DMS 273 treated with DMSO at 0.1 percent for 48 hours (cell line): ENCODE results near the gene TRIM28.

Experiments used
- DNase-seq: peaks from one replicate; lab custom pipeline; 2025; lab: John Stamatoyannopoulos, UW

TRIM28 gene

DNA sequence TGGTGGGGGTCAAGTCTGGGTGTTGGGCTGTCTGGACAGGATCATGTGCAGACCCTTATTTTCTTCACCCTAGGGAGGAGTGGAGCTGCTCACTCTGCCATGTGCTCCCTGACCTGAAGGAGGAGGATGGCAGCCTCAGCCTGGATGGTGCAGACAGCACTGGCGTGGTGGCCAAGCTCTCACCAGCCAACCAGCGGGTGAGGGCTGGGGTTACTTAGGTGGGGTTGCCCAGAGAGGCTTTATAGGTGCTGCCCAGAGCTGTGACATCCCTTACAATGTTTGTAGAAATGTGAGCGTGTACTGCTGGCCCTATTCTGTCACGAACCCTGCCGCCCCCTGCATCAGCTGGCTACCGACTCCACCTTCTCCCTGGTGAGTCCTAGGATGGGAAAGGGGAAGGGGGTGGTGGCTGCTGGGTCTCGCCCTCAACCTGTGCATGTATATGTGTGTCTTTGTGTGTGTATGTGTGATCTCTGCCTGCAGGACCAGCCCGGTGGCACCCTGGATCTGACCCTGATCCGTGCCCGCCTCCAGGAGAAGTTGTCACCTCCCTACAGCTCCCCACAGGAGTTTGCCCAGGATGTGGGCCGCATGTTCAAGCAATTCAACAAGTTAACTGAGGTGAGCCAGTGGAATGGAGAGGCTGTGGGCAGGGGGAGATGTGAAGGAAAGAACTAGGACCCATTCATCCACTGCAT lies 5.9 kb downstream of the TRIM28 start:
- DNase-seq = no peak

DNA sequence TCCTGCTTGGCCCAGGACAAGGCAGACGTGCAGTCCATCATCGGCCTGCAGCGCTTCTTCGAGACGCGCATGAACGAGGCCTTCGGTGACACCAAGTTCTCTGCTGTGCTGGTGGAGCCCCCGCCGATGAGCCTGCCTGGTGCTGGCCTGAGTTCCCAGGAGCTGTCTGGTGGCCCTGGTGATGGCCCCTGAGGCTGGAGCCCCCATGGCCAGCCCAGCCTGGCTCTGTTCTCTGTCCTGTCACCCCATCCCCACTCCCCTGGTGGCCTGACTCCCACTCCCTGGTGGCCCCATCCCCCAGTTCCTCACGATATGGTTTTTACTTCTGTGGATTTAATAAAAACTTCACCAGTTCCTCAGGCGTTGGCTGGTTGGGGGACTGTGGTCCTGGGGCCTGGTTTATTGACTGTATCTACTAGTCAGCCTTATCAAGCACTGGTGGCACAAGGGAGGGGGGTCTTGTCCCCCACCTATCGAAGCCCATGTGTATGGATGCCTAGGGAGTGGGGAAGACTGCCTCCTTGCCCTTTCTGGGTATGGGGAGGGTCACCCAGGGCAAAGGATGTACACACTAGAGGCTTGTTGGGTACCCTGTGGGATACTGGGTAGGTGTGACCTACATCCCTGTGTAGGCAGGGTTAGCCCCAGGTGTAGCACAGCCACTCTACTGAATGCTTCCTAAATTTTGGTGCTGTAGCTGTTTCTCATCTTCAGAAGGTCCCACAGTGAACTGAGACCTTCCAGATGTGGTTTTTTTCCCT lies 6.7 kb downstream of the TRIM28 start:
- DNase-seq = no peak

DNA sequence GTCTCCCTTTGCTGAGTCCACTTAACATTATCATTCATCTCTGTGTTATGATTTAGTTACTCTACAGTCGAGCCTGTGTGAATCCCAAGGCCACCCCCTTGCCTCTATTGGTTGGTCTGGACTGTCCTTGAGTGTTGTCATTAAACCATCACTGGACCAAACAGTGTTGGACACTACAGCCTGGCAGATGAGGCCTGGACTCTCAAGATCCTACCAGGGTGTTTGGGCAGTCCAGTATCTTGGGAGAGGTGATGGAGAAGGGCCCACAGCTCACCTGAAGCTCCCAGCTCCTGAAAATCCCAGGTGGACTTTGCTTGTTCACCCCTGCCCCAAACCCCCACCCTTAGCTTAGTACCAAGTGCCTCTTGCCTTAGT lies 7.2 kb downstream of the TRIM28 start:
- no peak for DNase-seq

DNA sequence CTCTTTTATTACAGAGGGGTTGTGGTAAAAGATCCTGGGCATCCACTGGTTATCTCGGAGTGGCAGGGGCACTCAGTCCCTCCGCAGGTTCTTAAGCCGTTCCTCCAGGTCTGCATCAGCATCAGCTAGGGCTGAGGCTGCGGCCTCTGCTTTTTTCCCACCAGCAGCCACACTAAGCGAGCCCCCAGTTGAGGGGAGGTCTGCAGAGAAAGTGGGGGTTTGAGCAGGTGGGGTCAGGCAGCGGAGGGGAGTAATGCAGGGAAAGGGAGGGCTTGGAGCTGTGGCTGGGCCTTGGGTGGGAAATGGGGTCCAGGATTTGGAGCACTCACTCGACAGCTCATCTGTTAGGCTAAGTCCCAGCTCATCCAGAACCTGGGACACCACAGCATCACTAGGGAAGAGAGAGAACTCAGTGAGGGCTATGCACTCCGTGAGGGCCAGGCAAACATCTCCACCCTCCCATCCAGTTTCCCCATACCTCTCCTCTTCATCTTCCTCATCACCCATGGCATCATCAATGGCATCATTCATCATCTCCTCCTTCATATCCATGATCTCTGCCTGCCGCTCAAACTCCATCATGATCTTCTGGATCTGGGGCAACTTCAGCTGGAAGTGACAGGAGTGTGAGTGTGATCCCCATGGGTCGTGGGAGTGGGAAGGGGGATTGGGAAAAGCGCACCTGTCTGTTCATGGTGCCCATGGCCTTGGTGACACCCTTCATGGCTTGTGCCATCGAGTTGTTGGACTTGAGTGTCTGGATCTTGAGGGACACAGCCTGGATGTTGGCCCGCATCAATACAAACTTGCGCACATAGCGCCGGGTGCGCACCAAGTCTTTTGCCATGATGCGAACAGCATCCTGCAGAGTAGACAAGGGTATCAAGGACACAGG lies 8.0 kb downstream of the TRIM28 start:
- no peak for DNase-seq

DNA sequence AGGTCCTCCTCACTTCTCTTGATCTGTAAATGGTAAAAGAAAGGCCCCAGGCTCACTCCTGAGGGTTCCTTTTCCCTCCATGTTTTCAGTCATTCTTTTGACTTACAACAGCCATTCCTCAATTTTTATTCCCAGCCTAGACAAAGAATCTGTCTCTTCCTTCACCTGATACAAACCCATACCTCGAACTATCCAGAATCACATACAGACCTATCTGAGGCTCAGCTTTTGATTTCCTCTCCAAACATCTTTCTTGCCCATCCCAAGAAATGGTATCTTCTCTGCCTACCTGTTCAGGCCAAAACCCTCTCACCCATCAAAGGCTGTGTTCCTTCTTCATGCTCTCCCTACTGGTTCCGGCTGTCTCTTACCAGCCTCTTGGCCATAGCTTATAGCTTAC lies 8.8 kb downstream of the TRIM28 start:
- DNase-seq = no peak

DNA sequence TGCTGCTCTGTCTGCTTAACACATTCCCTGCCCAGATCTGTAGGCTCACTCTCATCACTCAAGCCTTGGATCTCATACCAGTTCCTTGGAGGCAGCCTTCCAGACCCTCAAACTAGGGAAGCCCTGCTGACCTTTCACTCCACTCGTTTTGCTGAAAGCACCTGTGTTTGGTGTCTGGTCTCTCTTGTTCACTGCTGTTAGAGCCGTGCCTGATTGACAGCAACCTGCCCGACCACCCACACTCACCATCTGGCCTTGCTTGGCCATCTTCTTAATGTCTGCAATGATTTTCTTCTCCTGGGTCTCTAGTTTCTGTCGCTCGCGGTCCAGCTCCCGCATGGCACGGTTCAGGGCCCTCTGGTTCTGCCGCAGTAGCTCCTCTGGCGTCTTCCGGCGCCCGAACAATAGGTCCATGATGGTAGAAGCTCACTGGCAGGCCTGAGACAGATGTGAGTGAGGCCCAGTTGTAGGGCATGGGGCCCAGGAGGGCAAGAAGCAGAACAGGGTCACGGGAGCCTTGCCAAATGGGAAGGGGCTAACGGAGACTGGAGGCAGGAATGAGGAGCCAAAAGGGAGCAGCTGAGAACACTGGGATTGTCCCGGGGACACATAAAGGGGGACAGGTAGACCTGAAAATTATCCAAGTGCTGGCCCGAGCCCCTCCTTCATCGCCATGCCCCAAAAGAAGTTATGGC lies 10.1 kb downstream of the TRIM28 start:
- no peak for DNase-seq

DNA sequence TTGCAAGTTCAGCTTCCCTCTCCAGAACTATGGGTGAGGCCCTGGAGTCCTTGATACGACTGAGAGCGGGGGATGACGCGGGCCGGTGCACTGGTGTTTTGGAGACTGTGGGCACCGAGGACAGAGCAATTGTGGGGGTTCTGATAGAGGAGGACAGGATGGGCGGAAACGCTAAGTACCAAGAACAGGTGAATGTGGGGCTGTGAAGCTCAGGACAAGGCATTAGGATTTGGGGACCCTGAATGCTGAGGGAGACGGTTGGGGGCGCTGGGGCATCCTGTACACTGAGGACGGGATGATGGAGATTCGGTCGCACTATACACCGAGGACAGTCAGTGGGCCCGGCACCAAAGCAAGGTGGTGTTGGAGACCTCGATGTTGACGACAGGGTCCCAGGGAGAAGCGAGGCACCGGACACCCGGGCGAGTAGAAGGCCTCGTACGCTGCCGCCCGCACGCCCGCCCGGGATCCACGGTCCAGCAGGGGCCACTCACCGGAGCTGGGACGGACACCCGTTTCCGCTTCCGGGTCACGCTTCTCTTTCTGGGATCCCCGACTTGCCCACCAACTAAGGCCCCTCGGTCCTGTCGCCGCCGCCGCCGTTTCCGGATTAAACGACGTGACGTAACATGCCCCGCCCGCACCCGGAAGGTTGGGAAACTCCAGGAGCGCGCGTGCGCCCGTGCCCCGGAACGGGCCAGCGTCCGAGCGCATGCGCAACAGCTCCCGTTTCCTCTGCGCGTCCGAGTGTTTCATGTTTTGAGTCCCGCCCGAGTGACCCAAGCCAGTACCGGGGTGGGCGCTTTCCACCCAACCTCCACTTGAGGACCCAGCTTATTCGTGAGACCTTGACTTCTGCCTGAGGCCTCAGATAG lies 10.9 kb downstream of the TRIM28 start, which contains the start of gene CHMP2A:
Gene CHMP2A (minus strand): TSS at position 612 of the 875 bp plus-strand sequence. CDS start 893 bp downstream, outside the sequence.
- no peak for DNase-seq

DNA sequence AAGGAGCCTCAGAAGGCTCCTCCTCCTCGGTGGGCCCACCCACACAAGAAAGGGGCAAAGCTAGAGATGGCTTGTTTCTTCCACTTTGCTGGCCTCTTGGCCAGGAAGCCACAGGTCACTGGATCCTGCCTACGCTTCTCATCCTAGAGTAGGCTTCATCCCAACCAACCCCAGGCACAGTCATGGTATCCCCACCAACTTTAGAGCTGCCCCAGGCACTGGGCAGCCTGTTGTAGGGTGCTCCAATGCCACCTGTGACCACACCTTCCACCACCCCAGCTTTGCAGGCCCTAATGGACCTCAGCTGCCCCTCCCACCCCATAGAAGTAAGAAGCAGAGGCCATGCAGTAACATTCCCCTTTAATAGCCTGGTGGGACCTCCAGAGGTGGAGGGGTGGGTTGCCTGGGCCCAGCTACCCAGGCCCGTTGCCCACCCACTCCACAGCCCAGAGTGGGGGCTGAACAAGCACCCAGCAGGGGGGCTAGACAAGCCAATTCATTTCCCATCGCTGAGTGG lies 11.6 kb downstream of the TRIM28 start:
- DNase-seq = no peak

DNA sequence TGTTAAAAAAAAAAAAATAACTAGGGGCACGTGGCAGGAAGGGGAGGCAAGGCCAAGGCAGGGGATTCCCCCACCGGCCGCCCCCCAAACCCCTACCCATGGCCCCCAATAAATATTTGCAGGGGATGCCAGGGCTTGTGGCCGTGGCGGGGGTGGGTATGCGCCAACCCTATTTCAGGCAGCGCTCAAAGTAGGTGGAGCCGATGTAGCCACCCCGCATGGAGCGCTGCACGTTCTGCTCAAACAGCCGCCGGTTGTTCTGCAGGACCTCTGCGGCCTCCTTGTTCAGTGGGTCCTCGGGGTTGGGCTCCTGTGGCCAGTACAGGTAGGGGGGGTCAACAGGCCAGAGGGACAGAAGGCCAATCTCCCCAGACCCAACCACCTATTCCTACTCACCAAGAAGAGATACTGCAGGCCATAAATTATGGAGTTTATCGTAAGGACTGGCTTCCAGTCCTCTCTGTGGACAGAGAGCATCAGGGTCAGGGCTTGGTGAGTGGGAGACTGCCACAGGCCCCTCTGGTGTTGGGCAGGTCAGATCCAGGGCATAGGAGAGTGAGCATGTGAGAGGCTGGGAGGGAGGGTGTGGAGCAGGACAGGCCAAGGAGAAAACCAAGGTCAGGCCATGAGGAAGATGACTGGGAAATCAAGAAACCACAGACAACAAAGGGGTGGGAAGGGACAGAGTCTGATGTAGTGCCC lies 12.2 kb downstream of the TRIM28 start:
- DNase-seq = no peak

DNA sequence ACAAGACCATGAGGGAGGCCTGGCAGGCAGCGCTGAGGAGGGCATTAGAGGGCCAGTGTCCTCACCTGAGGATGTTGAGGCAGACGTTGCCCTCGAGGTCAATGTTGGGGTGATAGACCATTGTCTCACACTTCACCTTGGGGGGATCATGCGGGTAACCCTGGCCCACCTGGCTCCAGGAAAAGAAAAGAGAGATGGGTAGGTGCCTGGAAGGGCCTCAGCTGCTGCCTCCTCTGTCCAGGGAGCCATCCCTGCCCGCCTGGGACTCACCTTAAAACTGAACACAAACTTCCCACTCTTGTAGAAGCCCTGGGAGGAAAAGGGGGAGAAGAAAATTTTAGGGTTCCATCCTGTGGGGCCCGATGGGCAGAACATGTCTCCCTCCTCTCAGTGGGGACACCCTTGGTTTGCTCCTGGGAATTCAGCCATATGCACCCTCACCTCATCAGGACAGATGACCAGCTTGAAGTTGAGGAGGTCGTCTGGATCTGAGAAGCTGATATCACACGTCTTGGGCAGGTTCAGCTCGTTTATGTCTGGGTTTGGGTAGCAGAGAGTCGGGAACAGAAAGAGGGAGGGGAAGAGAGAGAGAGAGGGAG lies 12.9 kb downstream of the TRIM28 start:
- DNase-seq = no peak

DNA sequence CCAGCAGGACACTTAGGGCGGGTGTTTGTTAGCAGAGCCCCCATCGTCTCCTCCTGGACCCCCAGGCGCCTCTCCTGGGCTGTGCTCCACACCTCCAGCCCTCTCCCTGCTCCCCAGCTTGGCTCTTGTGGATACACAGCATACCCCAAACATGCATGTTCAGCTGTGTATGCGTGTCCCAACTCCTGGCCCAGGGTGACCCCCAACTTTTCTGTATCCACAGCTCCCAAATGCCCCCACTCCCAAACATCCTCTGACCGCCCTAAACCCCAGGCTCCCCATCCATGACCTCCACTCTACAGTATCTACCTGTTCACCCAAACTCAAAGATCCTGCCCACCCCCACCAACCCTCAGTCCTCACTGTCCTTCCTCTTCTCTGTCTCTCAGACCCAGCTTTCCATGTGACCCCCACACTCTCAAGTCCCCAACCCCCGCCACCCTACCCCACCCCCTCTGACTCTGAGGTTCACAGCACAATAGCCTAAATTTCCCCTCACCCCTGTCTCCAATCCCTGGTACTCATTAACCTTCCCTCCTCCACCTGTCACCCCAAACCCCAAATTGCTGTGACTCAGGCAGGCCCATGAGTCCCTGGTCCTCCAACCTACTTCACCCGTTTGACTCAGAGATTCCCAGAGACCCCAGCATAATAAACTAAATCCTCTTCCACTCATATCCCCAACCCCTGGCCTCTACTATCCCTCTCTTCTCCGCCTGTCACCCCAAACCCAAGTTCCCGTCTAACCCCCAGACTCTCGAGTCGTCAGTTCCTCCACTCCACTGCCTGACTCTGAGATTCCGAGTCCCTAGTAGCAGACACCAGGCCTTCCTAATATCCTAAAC lies 13.6 kb downstream of the TRIM28 start:
- DNase-seq = no peak

DNA sequence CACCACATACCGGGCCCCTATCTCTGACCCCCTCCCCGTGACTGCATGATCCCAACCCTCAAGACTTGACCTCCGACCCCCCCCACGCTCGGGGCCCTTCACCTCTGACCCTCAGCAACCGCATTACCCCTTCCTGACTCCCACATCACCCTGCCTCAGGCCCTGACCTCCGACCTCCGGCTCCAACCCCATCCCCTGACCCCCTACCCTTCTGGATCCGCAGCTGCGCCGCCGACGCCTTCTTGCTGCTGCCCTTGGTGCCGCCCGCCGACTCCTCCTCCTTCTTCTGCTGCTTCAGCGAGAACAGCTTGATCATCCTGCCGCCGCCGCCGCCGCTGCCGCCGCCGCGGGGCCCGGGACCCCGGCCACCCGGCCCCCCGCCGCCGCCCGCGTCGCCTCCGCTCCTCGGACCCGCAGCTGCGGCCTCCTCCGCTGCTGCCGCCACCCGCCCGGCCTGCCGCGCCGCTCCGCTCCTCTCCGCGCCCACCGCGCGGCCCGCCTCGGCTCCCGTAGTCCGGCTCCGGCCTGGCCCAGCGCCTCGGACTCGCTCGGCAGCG lies 14.3 kb downstream of the TRIM28 start, which contains the start of gene UBE2M:
Gene UBE2M (minus strand): TSS at position 546 of the 557 bp plus-strand sequence. CDS start 230 bp downstream, at position 316.
- DNase-seq = no peak

DNA sequence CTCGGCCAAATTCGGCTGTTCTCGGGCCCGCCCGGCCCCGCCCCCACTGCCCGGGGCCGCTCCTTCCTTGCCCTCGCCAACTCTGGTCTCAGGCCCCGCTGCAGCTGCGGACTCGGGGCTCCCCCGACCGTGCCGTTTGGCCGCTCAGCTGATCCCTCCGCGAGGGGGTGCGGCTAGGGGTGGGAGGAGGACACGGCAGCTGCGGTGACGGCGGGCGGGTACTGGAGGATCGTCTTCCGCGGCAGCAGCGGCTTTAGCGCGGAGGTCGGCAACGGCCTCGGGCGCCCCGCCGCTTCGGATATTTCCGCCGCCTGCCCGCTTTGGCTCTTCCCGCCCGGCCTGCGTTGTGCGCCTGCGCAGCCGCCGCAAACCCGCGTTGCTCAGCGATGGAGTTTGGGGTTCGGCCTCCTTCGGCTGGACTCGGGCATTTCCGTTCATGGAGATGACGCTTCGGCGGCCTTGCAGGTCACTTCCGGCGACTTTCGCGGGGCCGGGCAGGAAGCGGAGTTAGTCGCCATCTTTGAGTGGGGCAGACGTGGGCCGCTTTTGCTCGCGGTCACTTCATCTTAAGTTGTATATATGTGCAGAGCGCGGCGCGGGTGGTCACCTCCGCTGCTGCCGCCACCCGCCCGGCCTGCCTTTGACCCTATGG lies 14.9 kb downstream of the TRIM28 start:
- no peak for DNase-seq

DNA sequence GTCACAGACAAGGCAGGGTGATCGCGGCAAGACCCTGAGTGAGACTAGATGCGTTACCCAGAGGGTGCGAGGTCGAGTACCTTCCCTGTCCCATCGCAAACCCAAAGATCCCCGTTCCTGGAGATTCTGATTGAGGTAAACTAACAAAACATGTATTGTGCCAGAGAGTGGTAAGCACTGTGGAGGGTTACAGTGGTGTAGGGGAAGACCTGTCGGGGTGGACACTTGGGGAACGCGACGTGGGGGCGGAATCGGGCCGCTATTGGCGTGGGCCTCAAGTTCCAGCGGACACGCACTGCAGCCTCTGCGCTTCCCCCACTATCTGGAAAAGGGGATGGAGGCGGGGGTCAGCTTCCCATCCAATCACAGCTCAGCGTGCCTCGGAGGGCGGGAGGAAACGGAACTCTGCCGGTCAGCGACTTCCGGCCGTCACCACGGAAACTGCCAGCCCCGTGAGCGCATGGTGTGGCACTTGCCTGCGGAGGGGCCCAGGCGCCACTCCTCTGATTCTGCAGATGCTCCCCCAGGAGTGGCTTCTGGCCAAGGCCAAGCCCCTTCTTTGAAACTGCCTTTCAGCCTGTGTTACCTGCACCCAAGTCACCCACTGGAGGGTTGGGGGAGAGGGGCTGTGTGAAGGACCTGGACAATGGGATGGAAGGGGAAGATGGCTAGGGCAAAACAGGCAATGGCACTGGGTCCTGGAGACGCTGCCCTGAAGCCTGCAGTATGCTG lies 15.6 kb downstream of the TRIM28 start:
- DNase-seq = no peak

DNA sequence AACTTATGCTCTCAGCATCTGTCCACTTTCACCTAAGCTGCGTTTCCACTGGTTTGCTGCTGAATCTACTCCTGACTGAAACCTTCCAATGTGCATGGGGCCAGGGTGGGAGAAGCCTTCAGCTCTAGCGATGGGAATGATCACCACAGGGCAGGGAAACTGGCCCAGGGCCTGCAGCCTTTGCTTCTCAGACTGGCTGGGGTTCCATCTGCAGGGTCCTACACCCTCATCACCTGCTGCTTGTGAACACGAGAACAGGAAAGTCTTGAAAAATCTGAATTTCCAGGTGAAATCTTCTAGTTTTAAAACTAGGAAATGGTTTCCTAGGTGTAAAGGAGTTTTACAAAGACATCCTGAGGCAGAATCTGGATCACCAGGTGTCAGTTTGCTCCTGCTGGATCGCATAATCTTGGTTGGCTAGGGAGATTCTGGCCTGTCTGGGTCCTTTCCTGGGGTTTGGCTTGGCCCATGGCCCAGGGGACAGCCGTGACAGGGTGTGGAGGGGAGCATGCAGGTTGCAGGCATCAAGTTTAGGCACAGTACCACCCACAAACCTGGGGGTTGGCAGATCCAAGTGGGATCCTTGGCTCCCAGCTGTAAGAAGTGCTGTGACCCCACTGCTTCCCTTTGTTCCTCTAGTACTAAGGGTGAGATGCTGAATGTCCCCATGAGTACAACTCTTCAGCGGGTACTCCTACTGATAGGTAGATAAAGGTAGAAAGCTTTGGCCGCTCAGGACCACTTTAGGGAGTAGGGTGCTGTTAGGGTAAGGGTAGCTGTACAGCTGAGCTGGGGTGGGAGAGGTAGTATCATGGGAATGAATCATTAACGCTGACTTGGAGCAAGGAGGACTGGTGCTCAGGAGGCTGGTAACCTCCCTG lies 16.4 kb downstream of the TRIM28 start:
- no peak for DNase-seq

DNA sequence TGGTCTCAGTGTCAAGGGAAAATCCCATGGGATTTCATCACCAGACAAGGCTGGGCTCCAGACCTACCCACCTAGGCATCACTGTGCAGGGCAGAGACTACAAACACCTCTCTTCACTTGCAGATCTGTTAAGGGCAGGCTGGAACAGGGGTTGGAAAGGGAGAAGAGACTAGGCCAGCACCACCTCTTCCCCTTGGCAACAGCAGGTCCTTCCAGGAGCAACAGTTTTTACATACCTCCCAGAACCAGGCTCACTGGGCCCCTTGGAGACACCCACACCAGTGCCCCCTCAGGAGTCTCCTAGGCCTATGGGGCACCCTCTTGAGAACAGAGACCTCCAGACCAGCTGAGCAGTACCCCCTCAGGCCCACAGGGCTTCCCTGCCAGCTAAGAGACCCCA lies 17.1 kb downstream of the TRIM28 start:
- DNase-seq = no peak
